CD4-positive, alpha-beta T cell treated with Interleukin-17A for 4 hours (primary cell): ENCODE results near the gene OSR1.
A peak's percentile ranks its signal among the peaks of the same experiment; 100 is the strongest.

Experiments
- DNase-seq: peaks from one replicate; pipeline ENCODE4 v3.0.0-alpha.2; 2020; ENCODE audit warnings: mixed read lengths

OSR1 gene

GRCh38 chr2:19357402-19358241, 801 bp downstream of the OSR1 start:
- DNase-seq, result no peak

GRCh38 chr2:19356545-19357401, 1.6 kb downstream of the OSR1 start:
- DNase-seq, result no peak

GRCh38 chr2:19355931-19356544, 2.4 kb downstream of the OSR1 start:
- no peak for DNase-seq

GRCh38 chr2:19355416-19355821, 3.0 kb downstream of the OSR1 start:
- no peak for DNase-seq

GRCh38 chr2:19355014-19355405, 3.4 kb downstream of the OSR1 start:
- DNase-seq, result no peak

- DNase-seq, result no peak
Measured at GRCh38 chr2:19353721-19354050, 4.7 kb downstream of the OSR1 start.

GRCh38 chr2:19352946-19353720, 5.3 kb downstream of the OSR1 start:
- DNase-seq, result no peak

- no peak for DNase-seq
Measured at GRCh38 chr2:19351899-19352697, 6.3 kb downstream of the OSR1 start.

- DNase-seq, result no peak
Measured at GRCh38 chr2:19351499-19351898, 6.9 kb downstream of the OSR1 start.

- DNase-seq, result no peak
Measured at GRCh38 chr2:19350678-19351401, 7.6 kb downstream of the OSR1 start.

- peak; percentile 69 for DNase-seq
Measured at GRCh38 chr2:19349911-19350677, 8.3 kb downstream of the OSR1 start.

GRCh38 chr2:19348692-19349091, 9.7 kb downstream of the OSR1 start:
- DNase-seq, result no peak

GRCh38 chr2:19347619-19348562, 10.5 kb downstream of the OSR1 start:
- DNase-seq, result peak; percentile 95

- DNase-seq, result no peak
Measured at GRCh38 chr2:19346983-19347618, 11.3 kb downstream of the OSR1 start.

- no peak for DNase-seq
Measured at GRCh38 chr2:19337742-19338141, 20.7 kb downstream of the OSR1 start.

GRCh38 chr2:19337202-19337601, 21.2 kb downstream of the OSR1 start:
- no peak for DNase-seq

- DNase-seq, result no peak
Measured at GRCh38 chr2:19336781-19337180, 21.6 kb downstream of the OSR1 start.

GRCh38 chr2:19332503-19332902, 25.9 kb downstream of the OSR1 start:
- no peak for DNase-seq

GRCh38 chr2:19331450-19331849, 27.0 kb downstream of the OSR1 start:
- DNase-seq, result no peak
